NCI-H2081 treated with DMSO at 0.1 percent for 48 hours (cell line): Measurements from ENCODE around the gene LAP3.
"Not testable (repeated sequence)": the region's sequence is repeated elsewhere in the genome, so short reads cannot be mapped to it uniquely, and the experiment has no call there.

Source experiments
- DNase-seq: peaks from one replicate; lab custom pipeline; 2025; lab: John Stamatoyannopoulos, UW

The LAP3 gene

DNA sequence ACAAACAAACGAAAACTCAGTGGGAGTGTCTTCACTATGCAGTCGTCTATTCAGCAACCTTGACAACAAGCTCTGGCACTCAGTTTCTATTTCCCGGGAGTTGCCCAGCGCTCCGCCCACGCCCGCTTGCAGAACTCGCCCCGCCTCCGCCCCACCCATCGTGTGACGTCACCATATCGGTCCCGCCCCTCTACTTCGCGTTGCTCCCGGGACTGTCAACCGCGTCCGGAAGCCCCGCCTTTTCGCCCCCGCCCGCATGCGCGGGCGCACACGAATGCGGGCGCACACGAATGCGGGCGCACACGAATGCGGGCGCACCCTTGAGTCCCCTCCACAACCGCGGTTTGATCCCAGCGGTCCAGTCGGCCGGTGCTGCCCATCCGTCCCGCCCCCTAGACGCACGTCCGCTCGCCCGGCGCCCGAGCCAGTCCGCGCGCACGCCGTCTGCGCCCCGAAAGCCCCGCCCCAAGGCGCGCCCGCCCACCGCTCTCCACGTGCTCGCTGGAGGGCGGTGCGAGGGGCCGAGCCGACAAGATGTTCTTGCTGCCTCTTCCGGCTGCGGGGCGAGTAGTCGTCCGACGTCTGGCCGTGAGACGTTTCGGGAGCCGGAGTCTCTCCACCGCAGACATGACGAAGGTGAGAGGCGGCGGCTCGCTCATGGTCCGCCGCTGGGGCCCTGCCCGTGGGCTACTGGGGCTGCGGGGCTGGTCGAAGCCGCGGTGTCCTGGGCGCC is at the start of gene LAP3:
LAP3 (plus strand) TSS at position 267 of the 733 bp plus-strand sequence; CDS start at position 535, 268 bp downstream.
- DNase-seq: peak; percentile 71

DNA sequence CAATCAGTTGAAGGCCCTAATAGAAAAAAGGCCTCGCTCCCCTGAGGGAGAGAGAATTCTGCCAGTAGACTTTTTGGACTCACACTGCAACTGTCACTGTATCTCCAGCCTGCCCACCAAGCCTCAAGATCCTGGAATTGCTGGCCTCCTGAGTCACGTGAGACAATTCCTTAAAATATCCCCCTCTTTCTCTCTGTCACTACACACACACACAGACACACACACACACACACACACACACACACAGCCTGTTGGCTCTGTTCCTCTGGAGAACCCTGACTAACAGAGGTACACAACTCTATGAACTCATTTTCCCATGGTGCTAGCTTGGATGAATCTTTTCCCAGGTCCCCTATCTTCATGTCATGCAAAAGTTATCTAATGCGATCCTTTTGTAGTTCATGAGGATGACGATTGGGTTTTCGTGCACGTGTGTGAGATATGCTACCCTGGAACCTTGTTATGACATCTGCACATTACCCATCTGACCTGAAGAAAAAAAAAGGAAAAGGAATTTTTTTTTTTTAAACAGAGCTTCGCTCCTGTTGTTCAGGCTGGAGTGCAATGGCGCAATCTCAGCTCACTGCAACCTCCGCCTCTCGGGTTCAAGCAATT is 48.3 kb upstream of the LAP3 start:
- DNase-seq: no peak

DNA sequence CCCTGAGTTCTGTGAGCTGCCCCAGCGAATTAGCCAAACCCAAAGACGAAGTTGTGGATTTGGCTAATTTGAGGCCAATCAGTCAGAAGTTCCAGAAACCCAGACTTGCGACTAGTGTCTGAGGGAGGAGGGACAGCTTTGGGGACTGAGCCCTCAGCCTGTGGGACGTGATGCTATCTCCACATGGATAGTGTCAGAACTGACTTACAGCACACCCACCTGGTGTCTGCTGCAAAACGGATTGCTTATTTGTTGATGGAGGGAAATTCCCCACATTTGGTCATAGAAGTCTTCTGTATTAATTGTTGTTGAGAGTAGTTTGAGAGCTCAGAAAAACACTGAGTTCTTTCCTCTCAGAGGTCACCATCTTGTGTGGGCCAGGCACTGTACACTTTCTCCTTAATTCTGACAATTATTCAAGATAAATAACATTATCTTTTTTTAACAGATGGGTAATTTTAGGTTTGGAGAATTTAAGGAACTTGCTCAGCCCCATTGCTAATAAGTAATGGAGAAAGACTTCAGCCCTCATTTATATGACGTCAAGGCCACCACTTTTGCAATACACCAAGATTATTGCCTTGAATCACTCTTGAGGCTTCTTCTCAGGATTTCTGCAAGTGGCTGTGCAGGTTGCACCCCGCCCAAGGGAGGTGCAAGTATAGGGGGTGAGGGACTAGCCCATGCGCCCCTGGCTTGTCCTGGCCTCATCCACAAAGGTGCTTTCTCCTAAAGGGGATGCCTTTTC is 45.3 kb upstream of the LAP3 start:
- DNase-seq: no peak

DNA sequence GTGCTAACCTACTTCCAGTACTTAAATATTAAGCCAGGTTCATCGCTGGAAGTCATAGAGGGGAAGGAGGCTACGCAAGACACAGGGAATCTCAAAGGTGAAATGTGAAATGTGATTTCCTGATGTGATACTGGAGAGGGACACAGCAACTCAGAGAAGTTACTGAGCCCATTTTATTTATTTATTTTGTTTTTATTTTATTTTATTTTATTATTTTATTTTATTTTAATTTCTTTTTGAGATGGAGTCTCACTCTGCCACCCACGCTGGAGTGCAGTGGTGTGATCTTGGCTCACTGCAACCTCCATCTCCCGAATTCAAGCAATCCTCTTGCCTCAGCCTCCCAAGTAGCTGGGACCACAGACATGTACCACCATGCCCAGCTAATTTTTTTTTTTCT is 42.3 kb upstream of the LAP3 start:
- no peak for DNase-seq

DNA sequence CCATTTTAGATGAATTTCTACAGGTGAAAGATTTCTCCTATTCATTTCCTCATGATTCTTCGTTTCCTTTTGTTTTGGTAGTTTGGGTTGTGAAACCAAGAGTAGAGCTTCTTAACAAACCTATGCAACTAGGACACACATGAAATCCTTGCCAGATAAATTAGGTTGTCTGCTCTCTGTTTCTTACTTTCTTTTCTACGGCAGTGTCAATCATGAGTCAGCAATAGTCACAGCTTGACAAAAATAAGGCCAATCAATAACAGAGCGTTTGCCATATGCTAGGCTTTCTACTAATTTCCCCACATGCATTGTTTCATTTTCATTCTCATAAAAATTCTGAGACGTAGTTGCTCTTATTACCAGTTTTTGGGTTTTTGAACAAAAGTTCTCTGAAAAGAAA is 41.8 kb upstream of the LAP3 start:
- no peak for DNase-seq

DNA sequence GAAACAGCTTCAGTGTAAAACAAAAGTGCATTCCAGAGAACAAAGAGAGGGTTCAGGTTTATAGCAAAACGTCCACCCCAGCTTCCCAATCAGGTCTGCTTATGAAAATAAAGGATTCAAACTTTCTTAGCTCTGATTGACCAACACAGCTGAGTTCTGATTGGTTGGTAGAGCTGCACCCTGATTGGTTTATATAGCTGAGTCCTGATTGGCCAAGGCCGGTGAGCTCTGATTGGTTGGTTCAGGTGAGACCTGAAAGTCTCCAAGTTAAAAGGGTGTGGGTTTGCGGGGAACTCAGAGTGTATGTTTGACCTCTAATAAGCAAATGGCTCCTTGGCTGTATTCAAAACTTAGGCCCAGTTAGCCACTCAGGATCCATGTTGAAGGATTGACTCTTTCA is 41.1 kb upstream of the LAP3 start:
- no peak for DNase-seq

DNA sequence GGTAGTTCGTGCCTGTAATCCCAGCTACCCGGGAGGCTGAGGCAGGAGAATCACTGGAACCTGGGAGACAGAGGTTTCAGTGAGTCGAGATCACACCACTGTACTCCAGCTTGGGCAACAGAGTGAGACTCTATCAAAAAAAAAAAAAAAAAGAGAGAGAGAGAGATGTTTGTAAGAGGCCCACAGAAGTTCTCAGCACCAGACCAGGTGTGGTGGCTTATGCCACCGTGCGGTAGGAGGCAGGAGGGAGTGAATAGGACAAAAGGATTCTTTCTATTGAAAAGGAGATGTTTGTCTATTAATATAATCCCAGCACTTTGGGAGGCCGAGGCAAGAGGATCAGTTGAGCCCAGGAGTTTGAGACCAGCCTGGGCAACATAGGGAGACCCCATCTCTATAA is 39.9 kb upstream of the LAP3 start:
- DNase-seq: not testable (repeated sequence)

DNA sequence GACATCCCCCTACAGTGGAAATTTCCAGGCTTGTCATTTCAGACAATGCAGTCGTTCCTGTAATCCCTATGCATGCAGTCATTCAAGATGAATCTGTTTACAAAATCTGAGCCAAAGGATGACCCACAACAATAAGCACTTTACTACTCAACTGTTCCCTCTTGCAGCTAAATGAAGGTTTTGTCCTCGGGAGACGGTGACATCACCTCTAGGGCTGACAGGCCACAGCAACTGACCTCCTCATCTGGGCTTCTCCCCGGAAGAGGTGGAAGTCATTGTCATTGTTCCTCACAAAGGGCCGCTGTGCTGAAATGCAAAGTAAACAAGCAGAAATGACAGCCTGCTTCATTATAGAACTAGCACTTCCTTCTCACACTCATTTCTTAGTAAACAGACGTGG is 32.8 kb upstream of the LAP3 start:
- DNase-seq: peak; percentile 30

DNA sequence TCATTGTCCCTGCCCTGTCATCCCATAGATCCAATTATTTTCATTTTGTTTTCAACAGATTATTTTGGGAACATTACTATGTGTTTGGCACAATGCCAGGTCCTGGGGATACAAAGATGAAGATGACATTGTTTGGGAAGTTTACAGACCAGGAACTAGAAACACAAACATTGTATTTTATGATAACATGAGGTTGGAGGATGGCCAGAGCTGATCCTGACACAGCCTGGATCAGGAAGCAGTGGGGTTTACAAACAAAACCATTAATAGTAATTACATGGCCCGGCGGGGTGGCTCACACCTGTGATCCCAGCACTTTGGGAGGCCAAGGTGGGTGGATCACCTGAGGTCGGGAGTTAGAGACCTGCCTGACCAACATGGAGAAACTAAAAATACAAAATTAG is 32.2 kb upstream of the LAP3 start:
- peak; percentile 78 for DNase-seq

DNA sequence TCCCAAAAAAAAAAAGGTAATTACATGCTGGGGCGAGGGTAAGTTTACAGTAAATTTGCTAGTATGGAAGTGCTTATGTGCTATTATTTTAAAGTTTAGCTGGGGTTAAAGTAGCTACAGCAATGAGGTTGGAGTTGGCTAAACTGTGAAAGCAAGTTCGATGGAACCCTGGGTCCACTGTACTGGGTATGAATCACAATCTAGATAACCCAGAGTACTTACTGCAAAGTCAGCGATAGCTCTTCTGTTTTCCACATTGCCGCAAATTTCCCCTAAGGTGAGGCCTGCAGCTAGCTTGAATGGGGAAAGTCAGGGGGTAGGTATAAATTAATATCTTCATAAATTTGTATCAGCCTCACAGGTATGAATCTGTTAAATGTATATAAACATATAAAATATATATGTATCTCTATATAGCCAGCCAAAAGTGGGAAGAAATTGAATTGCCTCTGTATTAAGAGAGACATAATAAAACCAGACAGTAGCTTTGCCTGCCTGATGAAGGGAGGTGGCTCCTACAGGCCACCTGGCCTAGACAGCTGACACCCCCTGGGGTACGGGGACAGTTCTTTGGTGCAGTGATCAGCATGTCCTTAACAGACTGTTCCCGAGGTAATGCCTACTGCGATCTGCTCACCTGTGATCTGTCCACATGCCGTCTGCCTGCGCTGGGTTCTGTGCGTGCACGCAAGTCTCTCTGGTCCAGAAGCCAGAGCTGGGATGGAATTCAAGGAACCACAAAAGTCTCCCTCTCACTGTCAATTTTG is 31.4 kb upstream of the LAP3 start:
- no peak for DNase-seq

DNA sequence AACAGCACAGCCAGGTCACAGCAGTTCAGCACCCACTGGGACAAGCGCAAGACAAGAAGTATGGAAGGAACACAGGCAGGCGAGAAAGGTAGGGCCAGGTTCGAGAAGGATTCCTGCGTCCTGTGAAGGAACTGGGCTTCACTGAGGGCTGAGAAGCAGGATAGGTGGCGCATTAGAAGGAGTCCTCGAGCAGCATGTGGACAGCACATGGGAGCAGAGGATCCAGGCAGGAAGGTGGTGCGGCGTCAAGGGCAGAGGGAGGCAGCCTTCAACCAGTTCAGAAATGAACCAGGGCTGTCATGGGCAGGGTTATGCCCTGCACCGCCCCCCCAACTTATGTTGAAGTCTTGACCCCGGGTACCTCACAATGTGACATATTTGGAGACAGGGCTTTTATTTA is 30.8 kb upstream of the LAP3 start:
- DNase-seq: no peak

DNA sequence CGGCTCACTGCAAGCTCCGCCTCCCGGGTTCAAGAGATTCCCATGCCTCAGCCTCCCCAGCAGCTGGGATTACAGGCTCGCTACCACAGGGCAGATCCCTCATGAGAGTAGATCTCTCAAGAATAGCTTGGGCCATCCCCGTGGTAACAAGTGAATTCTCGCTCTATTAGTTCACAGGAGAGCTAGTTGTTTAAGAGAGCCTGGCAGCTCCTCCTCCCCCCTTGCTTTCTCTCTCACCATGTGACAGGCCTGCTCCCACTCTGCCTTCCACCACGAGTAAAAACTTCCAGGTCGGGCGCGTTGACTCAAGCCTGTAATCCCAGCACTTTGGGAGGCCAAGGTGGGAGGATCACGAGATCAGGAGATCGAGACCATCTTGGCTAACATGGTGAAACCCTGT is 30.3 kb upstream of the LAP3 start:
- no peak for DNase-seq

DNA sequence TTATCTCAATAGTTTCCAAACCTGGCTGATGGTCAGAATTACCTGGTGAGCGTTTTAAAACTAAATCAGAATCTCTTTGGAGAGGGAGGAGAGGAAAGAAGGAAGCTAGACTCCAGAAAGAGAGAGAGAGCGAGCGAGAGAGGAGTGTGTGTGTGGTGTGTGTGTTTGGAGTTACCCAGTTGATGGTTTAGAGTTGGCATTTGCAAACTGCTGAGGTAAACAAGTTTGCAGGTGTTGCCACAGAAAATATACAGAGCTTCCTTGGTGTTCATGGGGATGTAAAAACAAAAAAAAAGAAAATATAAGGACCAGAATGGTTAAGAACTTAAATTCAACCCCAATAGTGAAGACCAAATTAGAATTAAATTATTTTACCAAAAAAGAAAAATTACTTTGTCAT is 26.4 kb upstream of the LAP3 start:
- DNase-seq: no peak

DNA sequence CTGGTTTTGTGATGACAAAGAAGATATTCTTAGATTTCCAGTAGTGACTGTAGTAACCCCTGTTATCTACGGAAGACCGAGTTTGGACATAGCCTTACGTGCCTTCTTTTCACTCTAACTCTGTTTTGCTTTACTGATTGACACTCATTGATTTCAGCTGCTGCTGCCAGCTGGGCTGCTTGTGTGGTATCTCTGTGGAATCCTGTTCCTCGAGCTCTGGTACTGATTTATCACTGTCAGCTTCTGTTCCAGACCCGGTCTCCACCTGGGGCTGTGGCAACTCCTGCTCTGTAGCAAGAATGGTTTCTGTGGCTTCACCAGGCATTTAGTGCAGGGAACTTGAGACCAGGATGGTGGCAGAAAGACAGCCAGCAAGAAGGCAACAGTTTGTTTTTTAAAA is 24.6 kb upstream of the LAP3 start:
- DNase-seq: no peak

DNA sequence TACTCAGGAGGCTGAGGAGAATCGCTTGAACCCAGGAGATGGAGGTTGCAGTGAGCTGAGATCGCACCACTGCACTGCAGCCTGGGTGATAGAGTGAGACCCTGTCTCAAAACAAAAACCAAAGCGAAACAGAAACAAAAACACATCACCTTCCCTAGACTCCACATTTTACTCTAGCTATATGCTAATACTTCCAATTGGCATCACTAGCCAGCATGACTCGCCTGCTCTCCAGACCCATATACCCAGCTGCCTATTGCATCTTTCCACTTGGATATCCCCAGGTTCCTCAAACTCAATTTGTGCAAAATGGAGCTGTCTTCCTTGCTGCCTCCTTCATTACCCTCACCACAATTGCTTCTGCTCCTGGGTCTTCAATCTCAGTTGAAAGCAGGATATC is 22.4 kb upstream of the LAP3 start:
- DNase-seq: no peak

DNA sequence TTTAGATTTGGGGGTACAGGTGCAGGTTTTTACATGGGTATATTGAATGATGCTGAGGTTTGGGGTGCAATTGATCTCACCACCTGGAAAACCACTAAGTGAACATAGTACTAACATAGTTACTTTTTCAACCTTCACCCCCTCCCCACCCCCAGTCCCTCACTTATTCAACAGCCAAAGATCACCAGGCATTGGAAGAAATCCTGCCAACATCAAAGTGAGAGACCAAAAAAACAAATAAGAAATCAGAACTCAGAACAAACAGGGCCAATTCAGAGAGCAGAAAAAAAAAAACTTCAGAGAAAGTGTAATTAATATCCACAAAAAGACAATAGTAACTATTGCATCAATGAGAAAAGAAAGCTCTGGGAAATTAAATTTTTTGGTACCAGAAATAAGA is 20.5 kb upstream of the LAP3 start:
- DNase-seq: no peak

DNA sequence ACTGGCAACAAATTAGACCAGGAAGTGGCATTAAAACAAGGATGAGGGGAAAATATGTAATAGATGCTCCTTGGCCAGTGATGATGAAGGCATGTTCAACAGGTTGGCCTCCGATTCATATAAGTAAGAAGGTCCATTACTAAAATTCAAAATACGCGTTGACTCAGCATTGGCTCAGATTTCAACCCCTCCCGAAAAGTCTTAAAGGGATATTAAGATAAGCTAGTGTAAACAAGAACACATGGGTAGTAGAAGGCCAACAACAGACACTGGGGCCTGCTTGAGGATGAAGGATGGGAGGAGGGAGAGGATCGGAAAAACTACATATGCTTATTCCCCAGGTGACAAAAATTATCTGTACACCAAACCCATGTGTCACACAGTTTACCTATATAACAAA is 19.1 kb upstream of the LAP3 start:
- no peak for DNase-seq

DNA sequence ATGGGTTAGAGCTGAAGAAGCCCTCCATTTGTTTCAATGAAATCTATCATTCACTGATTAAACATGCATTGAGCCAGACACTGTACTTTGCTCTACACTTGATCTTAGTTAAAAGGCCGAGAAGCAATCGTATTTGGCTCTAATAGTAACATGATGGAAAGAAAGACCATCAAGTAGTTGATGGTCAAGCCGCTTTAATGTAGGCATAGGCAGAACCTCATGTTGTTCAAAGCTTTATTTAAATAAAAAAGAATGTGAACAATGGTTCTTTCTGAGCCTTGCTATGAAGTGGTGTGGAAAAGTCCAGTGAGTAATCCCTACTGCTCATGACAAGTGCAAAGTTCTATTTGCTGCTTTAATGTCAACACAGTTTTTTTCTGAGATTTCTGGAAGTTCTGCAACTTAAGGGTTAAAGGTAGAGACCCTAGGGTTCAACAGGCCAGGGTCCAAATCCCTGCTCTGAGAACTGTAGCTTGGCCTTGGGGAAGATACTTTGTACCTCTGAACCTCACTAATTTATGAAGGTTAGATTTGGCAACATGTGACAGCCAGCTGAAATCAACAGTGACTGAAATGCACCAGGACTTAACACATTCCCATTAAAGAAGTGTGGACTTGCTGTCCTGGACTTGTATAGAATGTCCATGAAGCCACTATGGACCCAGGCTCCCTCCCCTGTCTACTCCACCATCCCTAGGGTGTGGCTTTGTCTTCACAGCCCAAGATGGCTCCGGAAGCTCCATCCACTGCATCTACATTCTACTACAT is 17.9 kb upstream of the LAP3 start:
- no peak for DNase-seq

DNA sequence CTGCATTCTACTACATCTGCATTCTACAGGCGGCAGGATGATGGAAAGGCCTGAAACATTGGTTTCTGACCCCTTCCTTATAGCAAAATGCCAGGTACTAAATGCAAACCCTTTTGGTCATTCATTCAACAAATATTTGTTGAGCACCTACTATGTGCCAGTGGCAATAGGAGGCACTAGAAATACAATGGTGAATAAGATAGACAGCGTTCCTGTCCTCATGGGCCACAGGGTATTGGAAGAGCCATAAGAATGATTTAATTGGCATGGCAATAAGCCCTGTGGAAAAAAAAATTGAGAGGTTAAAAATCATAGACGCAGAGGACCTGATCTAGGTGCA is 17.3 kb upstream of the LAP3 start:
- DNase-seq: no peak

DNA sequence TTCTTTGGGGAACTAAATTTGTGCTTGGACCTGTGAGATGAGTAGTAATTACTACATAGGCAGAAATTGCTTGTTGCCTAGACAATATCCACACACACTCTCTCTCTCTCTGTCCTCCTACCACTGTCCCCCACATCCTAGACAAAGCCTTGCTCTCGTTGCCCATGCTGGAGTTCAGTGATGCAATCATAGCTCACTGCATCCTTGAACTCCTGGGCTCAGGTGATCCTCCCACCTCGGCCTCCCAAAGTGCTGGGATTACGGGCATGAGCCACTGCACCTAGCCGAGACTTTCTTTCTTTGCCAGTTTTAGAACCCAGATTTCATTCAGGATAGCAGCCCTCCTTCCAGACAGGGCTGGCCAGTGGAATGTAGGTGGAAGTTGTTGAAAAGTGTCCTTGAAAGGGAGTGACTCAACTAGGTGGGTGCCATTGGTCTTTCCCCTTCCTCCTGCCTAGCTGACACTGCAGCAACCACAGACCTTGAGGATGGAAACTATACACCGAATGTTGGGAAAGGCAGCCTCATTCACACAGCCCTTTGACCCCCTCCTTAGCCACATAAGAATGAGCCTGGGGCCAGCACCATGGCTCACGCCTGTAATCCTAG is 16.8 kb upstream of the LAP3 start:
- DNase-seq: no peak

DNA sequence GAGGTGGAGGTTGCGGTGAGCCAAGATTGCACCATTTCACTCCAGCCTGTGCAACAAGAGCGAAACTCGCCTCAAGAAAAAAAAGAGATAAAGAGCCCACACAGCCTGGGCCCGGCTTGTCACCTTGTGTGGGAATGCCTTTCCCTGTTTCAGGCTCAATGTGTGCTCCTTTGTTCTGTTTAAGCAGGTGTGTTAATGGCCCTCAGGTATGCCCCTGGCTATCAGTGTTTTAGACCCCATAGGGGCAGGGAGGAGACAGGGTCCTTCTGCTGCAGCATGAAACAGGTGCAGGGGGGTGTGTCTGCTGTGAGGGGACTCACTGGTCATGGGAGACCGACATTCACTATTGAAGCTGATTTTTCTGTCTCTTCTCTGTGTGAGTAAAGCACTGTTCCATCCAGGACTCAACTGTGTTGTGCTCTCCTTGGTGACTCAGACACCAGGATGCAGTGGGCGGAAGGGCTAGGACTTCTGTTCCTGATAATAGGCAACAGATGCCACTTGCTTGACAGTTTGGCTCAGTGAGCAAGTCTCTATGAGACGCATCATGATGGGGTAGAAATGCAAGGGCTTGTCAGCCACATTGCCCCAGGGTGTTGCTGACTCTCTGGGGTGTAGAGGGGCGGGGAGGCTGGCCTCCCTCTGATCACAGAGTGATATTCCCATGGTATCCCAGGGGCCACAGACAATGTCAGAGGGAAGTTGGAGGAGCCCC is 15.6 kb upstream of the LAP3 start:
- no peak for DNase-seq
